NCI-H187 (cell line): ENCODE measurements around the gene C3orf18.

Experiments used
- DNase-seq, 2 experiments: peaks; one replicate each; lab custom pipeline; 2025; lab: John Stamatoyannopoulos, UW

The C3orf18 gene

DNA sequence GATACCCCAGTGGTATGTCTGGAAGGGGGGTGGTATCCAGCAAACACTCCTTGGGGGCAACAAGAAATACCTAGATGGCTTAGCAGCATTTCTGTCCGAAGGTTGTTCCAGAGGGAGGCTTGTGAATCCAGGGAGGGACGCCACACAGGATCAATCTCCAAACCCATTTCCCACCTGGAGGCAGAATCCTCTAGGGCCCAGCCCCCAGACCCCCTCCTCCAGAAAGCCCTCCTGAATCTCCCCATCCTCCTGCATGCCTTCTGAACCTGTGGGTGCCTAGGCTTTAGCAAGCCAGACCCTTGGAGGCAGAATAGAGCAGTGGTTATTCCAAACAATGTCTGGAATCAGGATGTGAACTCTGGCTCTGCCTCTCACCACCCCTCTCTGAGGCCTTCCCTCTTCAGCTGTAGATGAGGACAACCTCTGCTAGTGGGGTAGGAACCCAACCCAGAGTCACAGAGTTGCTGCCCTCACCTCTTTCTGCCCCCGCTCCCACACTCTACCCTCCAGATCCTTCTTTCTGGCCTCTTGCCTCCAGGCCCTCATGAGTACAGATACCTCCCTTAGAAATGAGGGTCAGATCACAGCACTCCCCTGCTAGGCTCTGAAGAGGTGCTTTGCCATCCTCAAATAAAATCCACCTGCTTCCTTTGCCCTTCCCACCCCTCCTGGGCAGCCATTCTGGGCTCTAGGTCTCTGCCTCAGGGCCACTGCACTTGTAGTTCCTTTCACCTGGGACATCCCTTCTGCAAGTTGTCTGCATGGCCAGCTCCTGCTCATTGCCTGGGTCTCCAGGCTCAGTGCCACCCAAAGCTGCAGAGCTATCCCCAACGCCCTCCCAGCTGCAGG lies 35.9 kb upstream of the C3orf18 start:
- DNase-seq = no peak

DNA sequence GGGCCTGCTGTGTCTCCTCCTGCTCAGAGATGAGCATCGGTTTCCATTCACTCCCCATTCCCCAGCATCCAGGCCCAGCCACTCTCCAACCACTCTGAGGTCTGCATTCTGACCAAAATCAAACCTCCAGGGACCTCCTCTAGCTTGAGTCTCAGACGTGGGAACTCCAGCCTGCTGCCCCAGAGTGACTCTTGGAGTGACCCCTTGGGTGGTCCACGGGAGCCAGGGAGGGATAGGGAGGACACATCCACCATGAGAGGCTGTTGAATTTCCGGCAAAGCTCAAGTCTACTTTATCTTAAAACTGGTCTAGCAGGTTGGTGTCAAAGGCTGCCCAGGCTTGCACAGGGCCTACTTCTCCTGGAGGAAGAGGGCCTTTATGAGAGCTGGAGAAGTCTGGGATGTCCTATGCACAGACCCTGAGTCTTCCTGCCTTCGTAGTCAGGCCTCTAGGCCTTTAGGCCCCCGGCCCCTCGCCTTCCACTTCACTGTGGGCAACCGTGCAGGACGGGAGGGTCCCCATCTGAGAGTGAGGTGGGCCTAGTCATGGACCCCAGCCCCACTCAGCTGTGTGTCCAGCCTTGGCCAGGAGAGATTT lies 35.1 kb upstream of the C3orf18 start:
- DNase-seq = no peak

DNA sequence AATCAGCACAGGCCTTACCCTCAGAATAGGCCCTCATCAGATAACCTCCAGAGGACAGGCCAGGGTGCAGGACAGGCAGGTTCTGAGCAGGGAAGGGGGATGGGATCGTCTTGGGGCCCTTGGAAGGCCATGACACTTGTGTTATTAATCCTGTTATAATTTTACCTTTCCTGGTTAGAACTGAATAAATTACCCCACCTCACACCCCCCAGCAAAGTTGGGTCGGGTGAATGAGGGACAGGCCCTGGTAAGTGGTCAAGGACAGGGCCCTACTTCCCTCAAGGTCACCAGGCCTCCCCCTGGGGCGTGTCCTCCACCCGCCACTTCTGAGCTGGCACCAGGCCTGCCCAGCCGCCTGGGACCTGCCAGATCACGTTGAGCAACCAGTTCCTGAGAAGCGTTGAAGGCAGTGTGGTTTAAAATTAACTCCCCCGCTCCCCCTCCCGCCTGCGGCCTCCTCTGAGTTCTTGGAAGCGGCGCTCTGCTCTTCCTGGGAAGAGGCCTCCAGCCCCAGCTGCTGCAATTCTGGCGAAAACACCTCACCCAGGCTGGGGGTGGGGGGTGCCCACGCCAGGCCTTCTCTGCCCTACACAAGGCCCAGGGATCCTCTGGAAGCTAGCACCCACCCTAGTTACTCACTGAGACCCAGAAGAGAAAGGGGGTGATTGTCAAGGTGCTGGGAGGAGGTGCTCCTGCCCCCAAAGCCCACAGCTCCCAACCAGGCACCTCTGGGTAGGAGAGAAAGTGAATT lies 33.5 kb upstream of the C3orf18 start:
- peak; percentile 40 to 74 for DNase-seq

DNA sequence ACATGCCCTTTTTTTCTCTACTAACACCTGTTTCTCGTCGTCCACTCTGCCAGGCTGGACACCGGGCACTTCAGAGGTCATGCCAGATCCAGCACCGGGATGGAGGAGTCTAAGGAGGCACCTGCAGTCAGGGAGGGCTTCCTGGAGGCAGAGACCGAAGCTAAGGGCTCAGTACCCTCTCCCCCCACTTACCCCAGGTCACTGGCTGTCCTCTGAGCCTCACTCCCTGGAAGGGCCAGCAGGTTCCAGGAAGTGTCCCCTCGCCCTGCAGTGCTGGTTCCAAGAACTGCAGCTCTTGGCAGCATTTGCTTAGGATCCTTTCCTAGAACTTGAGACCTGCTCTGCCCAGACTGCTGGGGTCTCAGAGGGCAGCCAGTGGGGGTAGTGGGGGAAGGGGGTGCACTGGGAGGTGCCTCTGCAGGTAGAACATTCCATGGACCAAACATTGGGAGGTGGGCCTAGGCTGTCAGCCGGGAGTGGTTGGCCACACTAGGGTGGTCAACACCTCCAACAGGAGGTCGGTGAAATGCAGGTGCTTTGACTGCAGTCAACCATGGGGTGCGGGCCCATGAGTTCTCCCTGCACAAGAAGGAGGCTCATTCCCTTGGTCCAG lies 32.7 kb upstream of the C3orf18 start:
- no peak for DNase-seq

DNA sequence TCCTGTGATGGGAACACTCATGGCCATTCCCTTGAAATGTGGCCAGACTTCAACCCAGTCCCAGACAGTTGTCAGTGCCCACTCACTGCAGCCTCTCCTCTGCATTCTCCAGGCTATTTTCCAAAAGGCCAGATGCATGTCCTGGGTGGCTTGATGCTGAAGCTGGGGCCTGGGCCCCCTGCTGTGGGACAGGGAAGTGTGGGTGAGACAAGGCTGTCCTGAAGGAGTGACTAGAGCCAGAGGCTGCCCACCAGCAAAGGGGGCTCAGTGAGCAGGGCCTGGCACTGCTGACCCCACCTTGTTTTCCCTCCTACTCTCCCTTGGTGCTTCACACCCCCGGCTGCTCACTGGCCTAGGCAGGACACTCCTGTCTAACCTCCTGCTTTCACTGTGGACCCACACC lies 32.2 kb upstream of the C3orf18 start:
- DNase-seq = no peak

DNA sequence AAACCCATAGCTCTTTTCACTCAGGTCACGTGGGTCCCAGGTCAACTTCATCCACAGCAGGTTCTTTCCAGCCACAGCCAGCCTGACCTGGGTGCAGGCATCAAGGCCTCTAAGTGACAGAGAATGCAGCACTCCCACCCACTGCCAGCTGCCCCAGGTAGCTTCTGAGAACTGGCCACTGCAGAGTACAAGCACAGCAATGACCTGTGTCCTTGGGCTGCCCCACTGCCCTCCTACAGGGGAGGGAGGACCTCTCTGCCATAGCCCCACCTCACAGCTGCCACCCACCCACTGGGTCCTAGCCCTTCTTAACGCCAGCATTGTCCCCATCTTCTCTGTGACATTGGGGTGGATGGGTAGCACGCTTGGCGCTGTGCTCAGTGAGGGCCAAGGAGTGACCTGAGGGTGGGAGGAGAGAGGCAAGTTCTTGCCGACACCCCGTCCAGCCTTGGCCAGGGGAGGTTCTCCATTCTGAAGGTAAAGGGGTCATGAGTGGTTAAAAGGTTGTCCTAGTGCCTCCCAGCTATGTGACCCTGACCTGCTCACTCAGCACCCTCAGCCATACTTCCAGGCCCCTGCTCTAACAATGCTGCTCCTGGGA lies 31.7 kb upstream of the C3orf18 start:
- no peak for DNase-seq

DNA sequence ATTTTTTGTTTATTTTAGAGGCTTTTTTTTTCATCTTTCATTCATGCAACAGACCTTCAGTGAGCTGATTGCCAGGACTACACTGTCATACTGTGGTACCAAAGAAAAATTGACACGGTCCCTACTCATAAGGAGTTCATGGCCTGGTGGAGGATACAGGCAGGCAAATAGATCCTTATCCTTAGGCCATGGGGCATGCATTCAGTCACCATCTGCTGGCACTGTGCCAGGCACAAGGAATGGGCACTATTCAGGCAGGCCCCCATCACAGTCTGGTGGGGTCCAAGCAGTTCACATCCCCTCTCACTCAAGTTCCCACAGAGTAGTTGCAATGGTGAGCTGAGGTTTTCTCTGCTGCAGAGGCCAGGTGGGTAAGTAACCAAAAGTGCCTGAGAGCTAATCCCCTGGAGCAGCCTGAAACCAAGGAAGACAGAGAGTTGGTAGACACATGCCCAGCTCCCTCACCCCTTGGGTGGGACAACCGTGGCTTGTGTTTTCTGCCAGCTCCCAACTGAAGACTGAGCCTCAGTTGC lies 26.8 kb upstream of the C3orf18 start:
- no peak for DNase-seq

DNA sequence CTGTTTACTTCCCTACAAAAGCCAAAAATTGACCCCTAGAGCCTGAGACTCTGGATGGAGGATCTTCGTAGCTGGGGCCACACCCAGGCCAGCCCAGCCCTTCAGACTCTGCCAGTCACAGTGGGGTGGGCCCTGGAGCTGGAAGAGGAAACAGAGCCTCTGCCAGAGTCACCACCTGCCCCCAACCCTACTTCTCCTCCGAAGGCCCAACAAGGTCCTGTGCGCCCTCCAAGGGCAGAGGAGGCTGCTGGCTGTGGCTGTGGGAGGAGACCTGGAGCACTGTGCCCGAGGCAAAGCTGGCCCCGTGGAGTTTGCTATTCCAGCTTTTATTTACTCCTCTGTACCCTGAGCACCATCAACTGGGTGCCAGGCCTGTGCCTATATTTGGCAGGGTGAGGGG lies 25.0 kb upstream of the C3orf18 start:
- no peak for DNase-seq

DNA sequence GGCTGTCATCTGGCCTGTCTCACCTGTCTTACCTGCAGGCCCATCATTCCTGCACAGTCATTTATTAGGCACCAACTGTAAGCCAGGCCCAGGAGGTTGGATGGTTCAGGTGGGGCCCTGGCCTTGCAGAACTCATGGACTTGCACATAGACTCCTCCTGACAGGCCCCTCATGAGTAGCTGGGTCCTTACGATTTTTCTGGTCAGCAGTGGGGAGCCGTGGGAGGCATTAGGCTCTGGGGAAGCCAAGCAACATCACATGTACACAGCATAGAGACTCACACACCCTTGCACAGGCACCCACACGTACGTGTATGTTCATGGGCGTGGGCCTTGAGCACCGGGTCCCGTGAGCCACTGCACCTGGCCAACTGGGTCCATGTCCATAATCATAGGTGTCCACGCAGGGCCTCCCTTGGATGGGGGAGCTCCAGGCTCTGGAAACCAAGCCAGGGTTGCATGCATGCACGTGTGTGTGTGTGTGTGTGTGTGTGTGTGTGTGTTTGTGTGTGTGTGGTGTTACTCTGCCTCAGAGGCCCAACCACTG lies 23.7 kb upstream of the C3orf18 start:
- DNase-seq = no peak

DNA sequence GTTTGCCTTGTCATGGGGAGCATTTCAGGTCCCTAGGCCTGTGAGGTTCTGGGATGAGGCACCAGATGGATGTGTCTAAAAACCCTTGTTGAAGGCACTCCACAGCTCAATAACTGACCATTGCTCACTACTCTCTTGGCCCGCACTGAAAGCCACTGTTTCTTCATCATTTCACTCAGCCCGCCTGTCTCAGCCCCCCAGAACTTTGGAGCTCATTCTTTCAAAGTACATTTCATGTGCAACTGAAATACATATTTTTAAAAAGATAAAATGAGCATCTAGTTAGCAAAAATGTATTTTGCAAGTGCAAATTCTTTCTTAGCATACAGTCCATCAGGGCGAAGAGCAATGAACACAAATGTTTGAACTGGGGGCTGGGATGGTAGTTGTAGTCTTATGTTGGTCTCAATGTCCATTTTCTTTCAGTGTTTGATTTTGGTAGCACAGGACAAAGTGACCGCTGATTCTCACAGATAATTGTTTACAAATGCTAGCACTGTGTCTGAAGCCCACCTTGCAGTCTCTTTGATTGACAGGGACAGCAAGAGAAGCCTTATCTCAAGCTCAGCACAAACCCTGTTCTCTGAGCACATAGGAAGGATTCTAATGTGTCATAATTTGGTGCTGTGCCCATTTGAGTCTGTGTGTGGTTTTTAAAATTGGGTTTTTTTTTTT lies 21.3 kb upstream of the C3orf18 start:
- DNase-seq = no peak

DNA sequence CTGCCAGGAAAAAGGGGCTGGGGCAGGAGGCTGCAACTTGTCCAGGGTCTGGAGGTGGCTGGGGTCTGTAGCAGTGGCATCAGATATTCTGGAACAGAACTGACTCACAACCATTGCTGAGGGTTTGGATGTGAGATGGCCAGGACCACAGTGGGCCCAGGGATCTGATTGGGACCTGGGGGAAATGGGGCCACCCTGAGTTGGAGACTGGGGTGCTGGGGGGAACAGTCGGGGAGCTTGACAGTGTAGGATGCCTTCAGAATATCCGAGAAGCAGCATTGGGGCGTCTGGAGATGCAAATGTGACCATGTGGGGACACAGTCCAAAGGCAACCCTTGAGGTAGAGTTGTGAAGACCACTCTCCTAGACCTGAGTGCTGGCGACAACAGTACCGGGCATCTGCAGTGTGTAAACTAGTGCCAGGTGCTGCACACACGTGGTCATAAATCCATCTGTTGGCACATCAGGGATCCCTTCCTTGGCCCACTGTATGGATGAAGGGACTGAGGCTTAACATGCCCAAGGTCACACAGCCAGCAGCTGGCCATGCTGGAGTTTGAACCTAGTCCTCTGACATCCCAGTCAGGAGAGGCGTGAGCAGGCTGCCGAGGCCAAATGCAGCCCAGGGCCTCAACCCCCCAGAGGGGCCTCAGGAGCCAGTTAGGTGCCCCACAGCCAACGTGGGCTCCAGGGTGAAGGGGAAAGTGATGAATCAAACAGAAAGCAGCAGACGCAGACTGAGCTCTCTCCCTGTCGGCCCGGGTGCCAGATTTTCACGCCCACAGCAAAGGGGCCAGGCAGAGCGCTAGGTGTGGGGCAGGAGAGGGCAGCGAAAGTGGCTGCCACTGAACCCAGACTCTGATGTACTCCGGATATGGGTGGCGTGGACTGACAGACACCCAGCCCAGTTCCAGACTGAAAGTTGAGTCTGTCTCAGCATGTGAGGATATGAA lies 20.5 kb upstream of the C3orf18 start:
- no peak for DNase-seq

DNA sequence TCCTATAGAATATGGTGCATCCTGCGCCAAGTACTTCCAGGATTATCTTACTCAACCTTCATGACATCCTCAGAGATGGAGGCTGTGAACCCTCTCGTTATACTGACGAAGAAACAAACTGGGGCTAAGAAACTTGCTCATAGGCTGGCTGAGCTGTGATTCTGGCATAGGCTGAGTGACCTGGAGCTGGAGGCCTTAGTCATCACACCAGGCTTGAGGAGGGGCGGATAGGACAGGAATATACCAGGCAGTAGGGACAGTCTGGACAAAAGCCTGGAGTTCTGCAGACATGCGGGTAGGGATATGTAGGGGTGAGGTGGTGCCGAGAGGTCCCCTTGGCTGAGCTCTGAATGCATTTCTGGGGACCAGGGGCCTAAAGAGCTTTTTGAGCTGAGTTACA lies 19.8 kb upstream of the C3orf18 start:
- DNase-seq = no peak

DNA sequence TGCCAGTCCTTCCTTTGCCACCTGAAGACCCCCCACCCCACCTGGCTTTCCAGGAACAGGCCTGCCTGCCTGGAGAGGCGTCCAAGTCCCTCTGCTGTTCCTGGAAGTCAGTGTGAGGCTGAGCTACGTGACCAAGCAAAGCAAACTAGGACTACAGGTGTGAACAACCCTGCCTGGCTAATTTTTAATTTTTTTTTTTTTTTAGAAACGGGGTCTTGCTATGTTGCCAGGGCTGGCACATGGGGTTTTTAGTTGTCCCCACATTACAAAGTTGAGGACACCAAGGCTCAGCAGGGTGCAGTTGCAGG lies 19.2 kb upstream of the C3orf18 start:
- DNase-seq = no peak

DNA sequence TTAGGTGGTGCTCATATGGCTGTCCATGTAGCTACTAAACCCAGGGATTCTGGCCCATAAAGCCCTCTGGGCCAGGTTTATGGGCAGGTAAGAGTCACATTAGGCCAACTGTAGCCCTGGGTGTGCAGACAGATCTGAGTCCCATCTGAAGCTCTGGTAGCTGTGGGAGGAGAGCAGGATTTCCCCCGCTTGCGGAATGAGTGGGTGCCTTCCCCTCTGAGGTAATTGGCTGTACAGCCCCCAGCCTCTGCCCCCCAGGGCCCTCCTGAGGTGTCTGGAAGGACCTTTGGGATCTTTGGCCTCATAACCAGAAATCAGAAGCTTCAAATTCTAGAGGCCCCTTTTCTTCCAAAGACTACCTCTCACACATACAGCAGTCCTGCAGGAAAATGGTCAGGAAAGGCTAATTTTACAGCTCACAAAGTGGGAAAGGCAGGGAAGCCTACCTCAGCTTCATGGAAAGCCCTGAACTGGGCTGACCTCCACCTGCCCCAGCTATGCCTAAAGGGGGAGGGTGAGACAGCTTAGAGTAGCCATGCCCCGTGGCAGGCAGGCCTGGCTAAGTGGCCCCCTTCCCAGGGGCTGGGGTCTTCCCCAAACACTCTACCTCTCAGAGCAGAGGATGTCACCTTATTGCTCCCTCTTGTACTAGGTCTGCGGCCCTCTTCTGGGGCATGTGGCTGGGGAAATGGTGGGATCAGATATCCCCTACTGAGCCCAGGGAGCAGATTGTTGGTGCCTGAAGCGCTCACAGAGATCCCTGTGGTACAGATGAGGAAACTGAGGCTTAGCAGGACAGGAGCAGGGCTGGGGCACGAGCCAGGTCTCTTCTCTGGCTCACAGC lies 18.6 kb upstream of the C3orf18 start:
- DNase-seq = no peak

DNA sequence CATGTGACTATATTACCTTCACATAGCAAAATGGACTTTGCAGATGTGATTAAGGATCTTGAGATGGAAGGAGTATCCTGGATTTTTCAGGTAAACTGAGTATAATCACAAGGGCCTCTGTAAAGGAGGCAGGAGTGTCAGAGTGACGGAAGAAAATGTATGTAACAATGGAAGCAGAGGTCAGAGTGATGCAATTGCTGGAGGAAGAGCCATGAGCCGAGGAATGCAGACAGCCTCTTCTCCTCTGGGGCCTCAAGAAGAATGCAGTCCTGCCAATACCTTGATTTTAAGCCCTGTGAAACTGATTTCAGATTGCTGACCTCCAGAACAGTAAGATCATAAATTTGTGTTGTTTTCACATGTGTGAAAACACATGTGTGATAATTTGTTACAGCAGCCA lies 16.8 kb upstream of the C3orf18 start:
- no peak for DNase-seq

DNA sequence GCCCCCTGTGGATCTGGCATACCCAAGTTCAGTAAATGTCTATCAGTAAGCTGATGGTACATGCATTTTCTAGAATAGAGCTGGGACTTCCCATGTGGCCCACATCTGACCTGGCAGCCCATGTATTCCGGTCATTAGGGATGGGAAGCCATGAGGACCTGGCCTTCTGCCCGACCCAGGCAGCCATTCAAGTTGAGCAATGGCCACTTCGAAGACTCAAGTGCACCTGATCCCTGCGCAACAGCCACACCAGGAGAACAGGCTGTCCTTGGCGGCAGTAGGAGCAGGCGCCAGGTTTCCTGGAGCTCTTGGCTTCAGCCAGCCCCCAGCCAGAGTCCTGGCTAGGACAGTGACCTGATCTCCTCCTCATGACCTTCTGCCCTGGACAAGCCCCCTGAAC lies 16.4 kb upstream of the C3orf18 start:
- DNase-seq = no peak

DNA sequence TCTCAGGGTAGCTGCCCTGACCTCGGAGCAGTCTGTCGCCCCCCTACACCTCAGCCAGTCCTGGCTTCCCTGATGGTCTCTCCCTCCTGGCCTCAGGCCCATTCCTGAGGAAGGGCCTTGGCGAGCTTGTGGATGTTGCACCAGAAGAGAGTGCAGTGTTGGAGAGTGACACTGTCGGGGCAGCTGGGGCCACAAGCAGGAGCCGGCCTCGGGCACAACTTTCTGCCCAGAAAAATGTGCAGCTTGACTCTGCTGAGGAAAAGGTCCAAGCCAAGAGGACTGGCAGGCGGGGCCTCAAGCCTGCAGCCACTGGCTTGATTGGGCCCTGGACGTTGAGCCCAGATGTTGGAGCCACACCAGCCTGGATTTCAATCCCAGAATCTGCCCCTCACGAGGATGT lies 14.5 kb upstream of the C3orf18 start:
- no peak for DNase-seq

DNA sequence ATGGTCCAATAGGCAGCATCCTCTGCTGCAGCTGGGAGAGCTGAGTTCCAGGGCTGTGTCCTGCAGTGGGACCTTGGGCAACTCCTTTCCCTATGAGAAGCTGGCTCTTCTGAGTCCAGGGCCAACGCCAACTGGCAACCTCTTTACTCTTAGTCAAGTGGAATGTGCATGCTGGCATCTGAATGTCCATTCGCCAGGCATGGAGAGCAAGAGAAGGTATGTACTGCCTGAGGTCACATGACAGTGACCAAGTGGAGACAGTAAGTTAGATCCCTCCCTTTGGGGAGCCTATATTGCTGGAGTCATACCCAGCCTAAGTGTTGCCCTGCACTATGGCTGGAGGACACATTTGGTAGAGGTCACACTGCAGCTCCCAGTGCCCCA lies 13.9 kb upstream of the C3orf18 start:
- DNase-seq = no peak
